Measurements from ENCODE around the gene HCN1. TPM values are rescaled to one million over a fixed set of nuclear protein-coding genes. Genes with fewer than 3 reads are reported as not detected.
"Not testable (repeated sequence)": the region's sequence is repeated elsewhere in the genome, so short reads cannot be mapped to it uniquely, and the experiment has no call there.

The HCN1 gene
- total and polyA plus RNA-seq, 3 donors from 2014 or later, result 0.20 to 1.7 (median 1.4) TPM

GRCh38 chr5:45491368-45491767 is 204.8 kb downstream of the HCN1 start:
- H3K36me3 ChIP-seq (ENCODE audit: low read depth, missing control alignments), result no peaks in the 10 kb centered on the region
- intact Hi-C loops (cut with DNase I; ENCODE audit: low total_unique reads), result no loop called here
- 94 to 97% methylated on average over 3 of the region's 3 CpGs for WGBS, 2 donors
- H3K27ac ChIP-seq, result no peak overlapping the region
- H3K27me3 ChIP-seq, result no peaks in the 10 kb centered on the region
- H3K4me3 ChIP-seq, result no peak overlapping the region
- no peak for DNase-seq
- no peaks in the 10 kb centered on the region for H3K9me3 ChIP-seq
- TF ChIP-seq, protein P1, sequence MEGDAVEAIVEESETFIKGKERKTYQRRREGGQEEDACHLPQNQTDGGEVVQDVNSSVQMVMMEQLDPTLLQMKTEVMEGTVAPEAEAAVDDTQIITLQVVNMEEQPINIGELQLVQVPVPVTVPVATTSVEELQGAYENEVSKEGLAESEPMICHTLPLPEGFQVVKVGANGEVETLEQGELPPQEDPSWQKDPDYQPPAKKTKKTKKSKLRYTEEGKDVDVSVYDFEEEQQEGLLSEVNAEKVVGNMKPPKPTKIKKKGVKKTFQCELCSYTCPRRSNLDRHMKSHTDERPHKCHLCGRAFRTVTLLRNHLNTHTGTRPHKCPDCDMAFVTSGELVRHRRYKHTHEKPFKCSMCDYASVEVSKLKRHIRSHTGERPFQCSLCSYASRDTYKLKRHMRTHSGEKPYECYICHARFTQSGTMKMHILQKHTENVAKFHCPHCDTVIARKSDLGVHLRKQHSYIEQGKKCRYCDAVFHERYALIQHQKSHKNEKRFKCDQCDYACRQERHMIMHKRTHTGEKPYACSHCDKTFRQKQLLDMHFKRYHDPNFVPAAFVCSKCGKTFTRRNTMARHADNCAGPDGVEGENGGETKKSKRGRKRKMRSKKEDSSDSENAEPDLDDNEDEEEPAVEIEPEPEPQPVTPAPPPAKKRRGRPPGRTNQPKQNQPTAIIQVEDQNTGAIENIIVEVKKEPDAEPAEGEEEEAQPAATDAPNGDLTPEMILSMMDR (IDR thresholded peaks at IDR 0.05), result no peak
- no peak for TF ChIP-seq POLR2A (IDR thresholded peaks at IDR 0.05)
- no peaks in the 10 kb centered on the region for H3K4me1 ChIP-seq

DNA sequence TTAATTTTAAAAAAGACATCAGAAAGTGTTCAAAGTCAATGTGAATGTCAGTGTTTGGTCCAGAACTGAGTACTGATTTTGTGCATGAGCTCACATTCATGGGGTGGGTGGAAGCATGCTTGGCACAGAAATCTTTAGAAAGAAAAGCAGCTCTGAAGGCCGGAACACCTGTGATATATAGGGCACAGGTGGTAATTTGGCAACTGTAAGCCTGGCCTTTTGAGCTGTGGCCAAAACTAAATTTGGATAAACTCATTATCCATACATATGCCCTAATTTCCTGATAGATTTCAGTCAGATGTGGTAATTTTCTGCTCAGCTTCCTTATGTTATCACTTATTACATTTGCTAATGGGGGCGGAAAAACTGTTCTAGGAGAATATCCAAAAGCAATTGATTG is 211.4 kb downstream of the HCN1 start:
- intact Hi-C loops (cut with DNase I; ENCODE audit: low total_unique reads), result no loop called here
- Histone ChIP-seq H3K27me3 (no peaks in the 10 kb centered on the region), H3K27ac (no peak overlapping the region), H3K9me3 (no peaks in the 10 kb centered on the region), H3K36me3 (ENCODE audit: low read depth, missing control alignments) (no peaks in the 10 kb centered on the region), H3K4me1 (no peaks in the 10 kb centered on the region), H3K4me3 (no peak overlapping the region)
- 88 to 89% methylated on average over 2 of the region's 2 CpGs for WGBS, 2 donors
- TF ChIP-seq, protein P1 (IDR thresholded peaks at IDR 0.05), result no peak
- no peak for TF ChIP-seq POLR2A (IDR thresholded peaks at IDR 0.05)
- no peak for DNase-seq

GRCh38 chr5:45454114-45454513 is 242.1 kb downstream of the HCN1 start:
- intact Hi-C loops (cut with DNase I; ENCODE audit: low total_unique reads), result no loop called here
- Histone ChIP-seq H3K27me3 (no peaks in the 10 kb centered on the region), H3K4me3 (no peak overlapping the region), H3K36me3 (ENCODE audit: low read depth, missing control alignments) (no peaks in the 10 kb centered on the region), H3K4me1 (no peaks in the 10 kb centered on the region), H3K9me3 (no peaks in the 10 kb centered on the region), H3K27ac (no peak overlapping the region)
- DNase-seq, result peak; percentile 39
- 29 to 38% methylated on average over 4 of the region's 4 CpGs for WGBS, 2 donors
- no peak for TF ChIP-seq POLR2A (IDR thresholded peaks at IDR 0.05)
- TF ChIP-seq, protein P1 (IDR thresholded peaks at IDR 0.05), result no peak

- H3K4me1 ChIP-seq, result not testable (repeated sequence)
These were observed 251.3 kb downstream of the HCN1 start for GRCh38 chr5:45444856-45445255.

GRCh38 chr5:45440466-45440865 is 255.7 kb downstream of the HCN1 start:
- Histone ChIP-seq H3K9me3 (no peaks in the 10 kb centered on the region), H3K36me3 (ENCODE audit: low read depth, missing control alignments) (no peaks in the 10 kb centered on the region), H3K27ac (no peak overlapping the region), H3K4me3 (no peak overlapping the region), H3K27me3 (no peaks in the 10 kb centered on the region), H3K4me1 (no peaks in the 10 kb centered on the region)
- WGBS, 2 donors, result 43 to 63% methylated on average over 1 of the region's 1 CpG
- DNase-seq, result no peak
- TF ChIP-seq, protein P1 (IDR thresholded peaks at IDR 0.05), result no peak
- TF ChIP-seq POLR2A (IDR thresholded peaks at IDR 0.05), result no peak
- intact Hi-C loops (cut with DNase I; ENCODE audit: low total_unique reads), result no loop called here

More at GRCh38 chr5:45444856-45445255, 251.3 kb downstream of the HCN1 start:
- H3K27me3 ChIP-seq; intact Hi-C loops (cut with DNase I; ENCODE audit: low total_unique reads); H3K4me3 ChIP-seq; H3K27ac ChIP-seq; H3K9me3 ChIP-seq; H3K36me3 ChIP-seq (ENCODE audit: low read depth, missing control alignments); DNase-seq: not testable (repeated sequence)
- WGBS, 2 donors, result 87 to 94% methylated on average over 13 to 15 of the region's 15 CpGs
